Spleen (tissue), 11 donors: ENCODE results near the gene LRMDA. TPM values are rescaled to one million over a fixed set of nuclear protein-coding genes. Genes with fewer than 3 reads are reported as not detected.

ENCODE experiments used
- DNase-seq: peaks from one replicate; pipeline ENCODE4 v3.0.0-alpha.2; 2020
- H3K27ac ChIP-seq, 8 donors: fragments of 200-600 bp; sonication (generic) in 7 of 8; 1 replicate in 4 of 8; 2 replicates in 4 of 8; pipeline versions ENCODE4 v1.5.0 to v1.8.0; 2016 to 2021; ENCODE audit warnings: inconsistent platforms in 4 of 8, mild to moderate bottlenecking in 4 of 8, moderate library complexity in 1 of 8
- H3K27me3 ChIP-seq, 7 donors: fragments of 200-600 bp; sonication (generic) in 6 of 7; replicated peaks in 1 of 7; 1 replicate in 4 of 7; 2 replicates in 3 of 7; pipeline versions ENCODE4 v1.5.0 to v1.8.0; 2016 to 2021; ENCODE audit warnings: inconsistent platforms in 3 of 7, mild to moderate bottlenecking in 1 of 7
- H3K36me3 ChIP-seq, 6 donors: fragments of 200-600 bp; sonication (generic) in 5 of 6; 1 replicate in 4 of 6; 2 replicates in 2 of 6; pipeline versions ENCODE4 v1.5.0 to v1.8.0; 2016 to 2021; ENCODE audit warnings: inconsistent platforms in 2 of 6
- H3K4me1 ChIP-seq, 6 donors: fragments of 200-600 bp; sonication (generic) in 5 of 6; 1 replicate in 3 of 6; 2 replicates in 3 of 6; pipeline versions ENCODE4 v1.5.0 to v1.8.0; 2016 to 2021; ENCODE audit warnings: inconsistent platforms in 3 of 6
- H3K4me3 ChIP-seq, 8 donors: fragments of 200-600 bp; sonication (generic) in 7 of 8; 1 replicate in 4 of 8; 2 replicates in 4 of 8; pipeline versions ENCODE4 v1.5.0 to v1.8.0; 2016 to 2021; ENCODE audit warnings: inconsistent platforms in 4 of 8, mild to moderate bottlenecking in 4 of 8, moderate library complexity in 2 of 8
- H3K9me3 ChIP-seq, 8 donors: fragments of 200-600 bp; sonication (generic) in 7 of 8; 1 replicate in 4 of 8; 2 replicates in 4 of 8; pipeline versions ENCODE4 v1.5.0 to v1.8.0; 2016 to 2021; ENCODE audit warnings: inconsistent platforms in 4 of 8
- CTCF ChIP-seq, 11 experiments: fragments of 200-600 bp in 7 of 11; fragments of 450-650 bp in 4 of 11; sonication (generic) in 4 of 11; IDR thresholded peaks in 8 of 11; conservative IDR thresholded peaks in 3 of 11; 1 replicate in 7 of 11; 2 replicates in 4 of 11; pipeline versions ENCODE4 v1.4.0 to v1.8.0; 2016 to 2021; ENCODE audit warnings: antibody characterized with exemption in 11 of 11, inconsistent platforms in 4 of 11, mild to moderate bottlenecking in 1 of 11
- POLR2A ChIP-seq, 3 donors: fragments of 450-650 bp; IDR thresholded peaks; one replicate each; pipeline ENCODE4 v1.5.1; 2017; ENCODE audit warnings: antibody characterized with exemption in 3 of 3, mild to moderate bottlenecking in 1 of 3
- POLR2AphosphoS5 ChIP-seq, 3 donors: sonication (generic); formaldehyde crosslinking; IDR thresholded peaks; one replicate each; pipeline ENCODE4 v1.5.1; 2017; ENCODE audit warnings: antibody characterized with exemption in 3 of 3
- WGBS, 5 donors: extraction: QIAGEN DNeasy Blood & Tissue Kit in 3 of 5; methylation state at CpG; one replicate each; pipeline versions ENCODE4 v1.1.5 to v1.1.7; 2013 to 2018; 5-methylcytosine and 5-hydroxymethylcytosine counted together
- intact Hi-C: fragments of 100-400 bp; cut with DNase I; formaldehyde crosslinking; loops from one replicate; pipeline ENCODE4 v1.15.0; 2023; ENCODE audit warnings: low total_unique reads
- polyA plus RNA-seq, 3 donors: library from polyadenylated mRNA; stranded (reverse); fragments of 200-250 nt; gene quantifications; one replicate each; pipeline ENCODE4 v1.2.1, GENCODE V29; 2013
- total RNA-seq, 7 donors: library from RNA; depleted of rRNA in 3 of 7; stranded (reverse); fragments of >200 nt in 3 of 7; fragmentation: NEBNext Ultra II Directional in 4 of 7; extraction: Animal tissue kit (Norgen Biotek cat#: 25700) in 4 of 7; gene quantifications; one replicate each; pipeline versions ENCODE4 v1.1.0 to v1.2.1, GENCODE V29; 2016 to 2021
- donor health status: healthy with polysubstance abuse.
- donor health status: DM: no; HTN: no; CAD: no; lungs with moderate emphysema.
- donor health status: DM: no; HTN: no; CAD: no.
- donor health status: Bipolar disorder and iron deficiency.
- donor health status: healthy.
- donor health status: DM: no; HTN: no; CAD: no.
- donor health status: DM: yes; HTN: yes; CAD: no.

The LRMDA gene
- total and polyA plus RNA-seq, 10 donors = 7.3 to 46.6 (median 28.2) TPM

- no peaks in the 10 kb centered on the region for H3K9me3 ChIP-seq
- WGBS, 5 donors = 79 to 91% (median 86%) methylated on average over 6 of the region's 6 CpGs
- H3K4me1 ChIP-seq = no peaks in the 10 kb centered on the region
- H3K36me3 ChIP-seq = no peaks in the 10 kb centered on the region
- H3K27ac ChIP-seq = no peak overlapping the region
- intact Hi-C loops = no loop called here
- H3K27me3 ChIP-seq = no peaks in the 10 kb centered on the region
- no peak for DNase-seq
- TF ChIP-seq POLR2A (IDR thresholded peaks at IDR 0.05) (no peak), POLR2AphosphoS5 (IDR thresholded peaks at IDR 0.05) (no peak), CTCF (IDR thresholded peaks at IDR 0.05 in 8 of 11, conservative IDR thresholded peaks at IDR 0.05 in 3 of 11) (no peak)
- no peak overlapping the region for H3K4me3 ChIP-seq
Observed at GRCh38 chr10:76466836-76467503, 1035.5 kb downstream of the LRMDA start.

GRCh38 chr10:76469675-76470074 lies 1038.3 kb downstream of the LRMDA start:
- intact Hi-C loops = no loop called here

GRCh38 chr10:76479103-76479790 lies 1047.8 kb downstream of the LRMDA start:
- no peaks in the 10 kb centered on the region for H3K36me3 ChIP-seq
- H3K4me3 ChIP-seq = no peak overlapping the region
- no peaks in the 10 kb centered on the region for H3K27me3 ChIP-seq
- WGBS, 5 donors = 62 to 68% (median 63%) methylated on average over 5 of the region's 5 CpGs
- no peaks in the 10 kb centered on the region for H3K4me1 ChIP-seq
- H3K27ac ChIP-seq = no peak overlapping the region
- intact Hi-C loops = no loop called here
- TF ChIP-seq CTCF (IDR thresholded peaks at IDR 0.05 in 8 of 11, conservative IDR thresholded peaks at IDR 0.05 in 3 of 11) = no peak
- TF ChIP-seq POLR2A (IDR thresholded peaks at IDR 0.05) = no peak
- TF ChIP-seq POLR2AphosphoS5 (IDR thresholded peaks at IDR 0.05) = no peak
- no peak for DNase-seq
- peaks cover 0 to 38% (median 19%) of the 10 kb centered on the region in 8 donors for H3K9me3 ChIP-seq

More at GRCh38 chr10:76469675-76470074, 1038.3 kb downstream of the LRMDA start:
- DNase-seq = no peak
- Histone ChIP-seq H3K9me3 (no peaks in the 10 kb centered on the region), H3K27me3 (no peaks in the 10 kb centered on the region), H3K27ac (no peak overlapping the region), H3K4me1 (no peaks in the 10 kb centered on the region), H3K4me3 (no peak overlapping the region), H3K36me3 (no peaks in the 10 kb centered on the region)
- TF ChIP-seq POLR2AphosphoS5 (IDR thresholded peaks at IDR 0.05) (no peak), CTCF (IDR thresholded peaks at IDR 0.05 in 8 of 11, conservative IDR thresholded peaks at IDR 0.05 in 3 of 11) (no peak), POLR2A (IDR thresholded peaks at IDR 0.05) (no peak)

GRCh38 chr10:76481178-76481577 lies 1049.8 kb downstream of the LRMDA start:
- no peaks in the 10 kb centered on the region for H3K36me3 ChIP-seq
- H3K4me3 ChIP-seq = no peak overlapping the region
- TF ChIP-seq CTCF (IDR thresholded peaks at IDR 0.05 in 8 of 11, conservative IDR thresholded peaks at IDR 0.05 in 3 of 11) (no peak), POLR2A (IDR thresholded peaks at IDR 0.05) (no peak), POLR2AphosphoS5 (IDR thresholded peaks at IDR 0.05) (no peak)
- DNase-seq = no peak
- intact Hi-C loops = no loop called here
- H3K27ac ChIP-seq = no peak overlapping the region
- H3K4me1 ChIP-seq = no peaks in the 10 kb centered on the region
- H3K9me3 ChIP-seq = peaks cover 0 to 38% (median 19%) of the 10 kb centered on the region in 8 donors
- H3K27me3 ChIP-seq = no peaks in the 10 kb centered on the region
- 86 to 95% (median 88%) methylated on average over 2 of the region's 2 CpGs for WGBS, 5 donors
